ENCODE results near the gene GOLGA8B. TPM values are rescaled to one million over a fixed set of nuclear protein-coding genes. Genes with fewer than 3 reads are reported as not detected.
A peak's percentile ranks its signal among the peaks of the same experiment; 100 is the strongest.

The GOLGA8B gene
- total RNA-seq, 4 donors from 2014 or later = 188 to 404 (median 308) TPM

DNA sequence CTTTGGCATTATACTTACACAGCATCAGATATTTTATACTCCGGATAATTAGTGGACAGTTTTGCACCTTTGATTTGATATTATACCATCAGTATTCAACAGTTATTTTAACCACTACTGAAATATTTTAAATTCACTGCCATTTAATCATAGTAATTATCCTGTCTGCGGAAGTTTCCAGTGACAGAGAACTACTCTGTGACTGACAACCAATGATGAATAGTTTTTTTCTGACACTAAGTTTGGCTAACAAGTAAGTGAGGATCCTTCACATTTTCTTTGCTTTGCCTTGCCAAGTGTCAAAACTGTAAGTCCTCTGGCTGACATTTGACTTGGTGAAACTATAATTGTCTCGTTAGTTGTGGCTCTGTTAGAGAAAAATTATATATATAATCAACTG is 30.5 kb upstream of the GOLGA8B start:
- Histone ChIP-seq H3K27me3 (no peaks in the 10 kb centered on the region), H3K4me3 (replicated peaks in 1 of 3) (no peak overlapping the region), H3K9me3 (no peaks in the 10 kb centered on the region), H3K36me3 (no peaks in the 10 kb centered on the region), H3K4me1 (no peaks in the 10 kb centered on the region), H3K27ac (no peak overlapping the region)
- 89 to 91% methylated on average over 3 of the region's 3 CpGs for WGBS, 2 donors
- intact Hi-C loops (cut with DNase I) = no loop called here
- TF ChIP-seq POLR2A (IDR thresholded peaks at IDR 0.05) = no peak
- TF ChIP-seq, protein P1, sequence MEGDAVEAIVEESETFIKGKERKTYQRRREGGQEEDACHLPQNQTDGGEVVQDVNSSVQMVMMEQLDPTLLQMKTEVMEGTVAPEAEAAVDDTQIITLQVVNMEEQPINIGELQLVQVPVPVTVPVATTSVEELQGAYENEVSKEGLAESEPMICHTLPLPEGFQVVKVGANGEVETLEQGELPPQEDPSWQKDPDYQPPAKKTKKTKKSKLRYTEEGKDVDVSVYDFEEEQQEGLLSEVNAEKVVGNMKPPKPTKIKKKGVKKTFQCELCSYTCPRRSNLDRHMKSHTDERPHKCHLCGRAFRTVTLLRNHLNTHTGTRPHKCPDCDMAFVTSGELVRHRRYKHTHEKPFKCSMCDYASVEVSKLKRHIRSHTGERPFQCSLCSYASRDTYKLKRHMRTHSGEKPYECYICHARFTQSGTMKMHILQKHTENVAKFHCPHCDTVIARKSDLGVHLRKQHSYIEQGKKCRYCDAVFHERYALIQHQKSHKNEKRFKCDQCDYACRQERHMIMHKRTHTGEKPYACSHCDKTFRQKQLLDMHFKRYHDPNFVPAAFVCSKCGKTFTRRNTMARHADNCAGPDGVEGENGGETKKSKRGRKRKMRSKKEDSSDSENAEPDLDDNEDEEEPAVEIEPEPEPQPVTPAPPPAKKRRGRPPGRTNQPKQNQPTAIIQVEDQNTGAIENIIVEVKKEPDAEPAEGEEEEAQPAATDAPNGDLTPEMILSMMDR (IDR thresholded peaks at IDR 0.05) = no peak
- no peak for DNase-seq

DNA sequence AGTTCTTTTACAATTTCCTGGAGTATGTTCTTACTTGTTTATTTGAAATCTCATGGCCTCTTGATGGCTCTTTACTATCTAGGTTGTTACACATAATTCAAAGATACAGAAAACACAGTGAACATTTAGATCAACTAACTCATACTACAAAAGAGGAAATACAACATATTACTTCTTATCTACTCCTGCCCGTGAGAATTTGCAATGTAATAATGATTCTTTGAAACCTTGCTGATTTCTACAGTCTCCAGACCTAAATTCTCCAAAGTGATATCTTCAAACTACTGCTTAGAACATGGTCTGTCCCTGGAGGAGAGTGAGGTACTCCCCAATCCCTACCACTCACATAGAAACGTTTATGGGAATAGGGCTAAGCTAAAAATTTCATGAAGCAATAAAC is 29.9 kb upstream of the GOLGA8B start:
- Histone ChIP-seq H3K36me3 (no peaks in the 10 kb centered on the region), H3K4me1 (no peaks in the 10 kb centered on the region), H3K4me3 (replicated peaks in 1 of 3) (no peak overlapping the region), H3K27me3 (no peaks in the 10 kb centered on the region), H3K27ac (no peak overlapping the region), H3K9me3 (no peaks in the 10 kb centered on the region)
- DNase-seq = no peak
- WGBS, 2 donors = 56 to 64% methylated on average over 2 of the region's 2 CpGs
- intact Hi-C loops (cut with DNase I) = no loop called here
- TF ChIP-seq, protein P1 (IDR thresholded peaks at IDR 0.05) = no peak
- no peak for TF ChIP-seq POLR2A (IDR thresholded peaks at IDR 0.05)

DNA sequence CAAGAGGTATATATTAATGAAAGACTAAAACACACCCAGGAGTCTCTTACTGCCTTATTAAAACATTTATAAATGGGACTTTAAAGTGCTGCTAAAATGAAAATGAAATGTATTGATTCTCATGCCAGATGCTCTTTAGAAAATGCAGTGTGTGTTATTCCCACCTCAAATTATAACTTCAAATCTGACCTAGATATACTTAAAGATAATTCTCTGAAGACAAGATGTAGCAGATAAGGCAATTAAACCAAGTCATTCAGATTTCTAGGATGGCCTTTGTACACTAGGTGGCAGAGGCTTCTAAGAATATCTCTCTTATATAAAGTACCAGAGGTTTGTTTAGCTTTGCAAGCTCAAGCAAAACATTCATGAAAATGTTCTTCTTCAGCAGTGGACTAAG is 26.9 kb upstream of the GOLGA8B start:
- H3K4me1 ChIP-seq = no peaks in the 10 kb centered on the region
- no peaks in the 10 kb centered on the region for H3K36me3 ChIP-seq
- H3K9me3 ChIP-seq = no peaks in the 10 kb centered on the region
- intact Hi-C loops (cut with DNase I) = no loop called here
- no peak for TF ChIP-seq POLR2A (IDR thresholded peaks at IDR 0.05)
- TF ChIP-seq, protein P1 (IDR thresholded peaks at IDR 0.05) = peak in 3 of 6 experiments; percentile 19 to 34 (median 33)
- H3K27me3 ChIP-seq = no peaks in the 10 kb centered on the region
- H3K4me3 ChIP-seq (replicated peaks in 1 of 3) = no peak overlapping the region
- DNase-seq = no peak
- H3K27ac ChIP-seq = no peak overlapping the region

DNA sequence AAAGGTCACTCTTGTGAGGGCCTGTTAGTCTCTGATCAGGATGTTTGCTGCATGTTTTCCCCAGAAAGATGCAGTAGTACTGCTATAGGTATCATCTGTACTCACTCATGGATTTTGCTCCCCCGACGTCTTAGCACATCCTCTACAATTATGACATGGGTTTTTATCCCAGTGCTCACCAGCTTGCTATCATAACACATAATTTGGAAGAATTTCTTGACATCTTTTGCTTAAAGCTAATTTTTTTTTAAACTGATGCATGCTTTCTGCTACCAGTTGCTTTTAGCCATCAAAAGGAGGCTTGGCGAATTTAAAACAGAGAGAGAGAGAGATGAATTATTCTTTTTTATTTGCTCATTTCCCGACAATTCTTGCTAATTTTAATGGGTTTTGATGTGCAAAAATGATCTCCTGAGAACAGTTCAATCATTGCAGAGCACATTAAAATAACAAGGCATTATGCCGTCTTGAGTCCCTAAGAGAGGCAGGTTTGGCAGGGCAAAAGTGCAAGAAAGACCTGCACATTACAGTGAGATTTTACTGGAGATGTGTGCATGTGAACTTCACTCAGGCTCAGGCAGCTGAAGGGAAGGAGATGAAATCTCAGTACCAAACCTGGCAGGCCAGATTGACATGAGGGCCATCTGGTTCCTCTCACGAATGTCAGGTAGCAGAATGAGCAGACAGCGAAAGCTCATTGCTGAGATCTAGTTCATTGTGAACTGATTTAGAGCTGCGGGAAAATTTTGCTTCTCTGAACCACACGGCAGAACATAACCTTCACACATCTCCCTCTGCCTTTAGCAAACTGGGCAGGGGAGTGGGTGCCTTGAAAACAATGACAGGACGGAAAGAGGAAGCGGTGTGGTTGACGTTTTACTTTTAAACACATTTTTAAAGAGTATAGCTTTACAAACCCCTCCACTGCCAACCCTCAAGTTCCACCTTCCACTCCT is 25.9 kb upstream of the GOLGA8B start:
- Histone ChIP-seq H3K9me3 (no peaks in the 10 kb centered on the region), H3K4me1 (no peaks in the 10 kb centered on the region), H3K27me3 (no peaks in the 10 kb centered on the region), H3K27ac (no peak overlapping the region), H3K36me3 (no peaks in the 10 kb centered on the region), H3K4me3 (replicated peaks in 1 of 3) (no peak overlapping the region)
- WGBS, 2 donors = 61 to 63% methylated on average over 12 of the region's 12 CpGs
- DNase-seq = no peak
- TF ChIP-seq, protein P1 (IDR thresholded peaks at IDR 0.05) = no peak
- no peak for TF ChIP-seq POLR2A (IDR thresholded peaks at IDR 0.05)
- intact Hi-C loops (cut with DNase I) = no loop called here

DNA sequence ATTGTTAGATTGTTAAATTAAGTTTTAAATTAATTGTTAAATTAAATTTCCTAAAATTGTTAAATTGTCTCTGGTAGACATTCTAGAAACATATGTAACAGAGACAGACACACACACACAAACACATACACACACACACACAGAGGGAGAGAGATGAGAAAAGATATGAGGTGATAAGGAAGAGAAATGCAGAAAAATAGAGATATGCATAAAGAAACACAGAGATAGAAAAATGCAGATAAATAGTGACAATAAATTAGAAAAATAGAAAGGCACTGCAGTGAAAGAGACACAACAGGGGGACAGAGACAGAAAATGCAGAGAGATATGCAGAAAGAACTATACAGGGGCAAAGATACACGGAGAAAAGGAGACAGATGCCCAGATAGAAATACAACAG is 25.1 kb upstream of the GOLGA8B start:
- no peak overlapping the region for H3K27ac ChIP-seq
- intact Hi-C loops (cut with DNase I) = no loop called here
- H3K27me3 ChIP-seq = no peaks in the 10 kb centered on the region
- WGBS, 2 donors = 83 to 88% methylated on average over 1 of the region's 1 CpG
- no peak for TF ChIP-seq POLR2A (IDR thresholded peaks at IDR 0.05)
- TF ChIP-seq, protein P1 (IDR thresholded peaks at IDR 0.05) = no peak
- H3K4me3 ChIP-seq (replicated peaks in 1 of 3) = no peak overlapping the region
- no peaks in the 10 kb centered on the region for H3K4me1 ChIP-seq
- H3K9me3 ChIP-seq = no peaks in the 10 kb centered on the region
- H3K36me3 ChIP-seq = no peaks in the 10 kb centered on the region
- no peak for DNase-seq

Data from thyroid gland (tissue), 4 donors.